PC-3 (cell line): Measurements from ENCODE around the gene ARL3.

Source experiments
- CTCF ChIP-seq: fragments of 300-600 bp; sonication (generic); conservative IDR thresholded peaks from 2 replicates; pipeline ENCODE4 v1.5.1; 2017; ENCODE audit warnings: antibody characterized with exemption, low read depth, mild to moderate bottlenecking, low read length
- EZH2 ChIP-seq: fragments of 300-600 bp; sonication (generic); IDR thresholded peaks from one replicate; pipeline ENCODE4 v1.6.1; 2017; ENCODE audit warnings: antibody characterized with exemption, mild to moderate bottlenecking, low read length; ENCODE audit not compliant: unreplicated experiment
- EZH2phosphoT487 ChIP-seq: fragments of 300-600 bp; sonication (generic); IDR thresholded peaks from 2 replicates; pipeline ENCODE4 v1.6.1; 2018; ENCODE audit warnings: mild to moderate bottlenecking, antibody characterized with exemption, low read length, borderline replicate concordance

GRCh38 chr10:102668326-102669107, 45.7 kb downstream of the ARL3 start:
- TF ChIP-seq CTCF = no peak
- no peak for TF ChIP-seq EZH2
- no peak for TF ChIP-seq EZH2phosphoT487
